Measurements from ENCODE around the gene CYP4F22.

DNA sequence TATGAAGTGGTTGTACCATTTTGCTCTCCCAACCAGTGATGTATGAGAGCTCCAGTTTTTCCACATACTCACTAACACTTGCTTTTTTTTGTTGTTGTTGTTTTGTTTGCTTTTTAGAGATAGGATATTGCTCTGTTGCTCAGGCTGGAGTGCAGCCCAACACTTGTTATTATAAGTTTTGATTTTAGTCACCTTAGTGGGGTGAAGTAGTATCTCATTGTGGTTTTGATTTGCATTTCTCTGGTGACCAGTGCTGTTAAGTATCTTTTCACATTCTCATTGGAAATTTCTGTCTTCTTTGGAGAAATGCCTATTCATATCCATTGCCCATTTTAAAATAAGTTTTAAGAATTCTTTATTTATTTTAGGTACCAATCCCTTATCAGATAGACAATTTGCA is 31.3 kb downstream of the CYP4F22 start:
- TF ChIP-seq CTCF (IDR thresholded peaks at IDR 0.05; ENCODE audit: low read length) = no peak
- TF ChIP-seq EZH2phosphoT487 (IDR thresholded peaks at IDR 0.05; ENCODE audit: low read length) = no peak
